NOMO-1 treated with DMSO at 0.1 percent for 48 hours (cell line): ENCODE results near the gene GPC6.

ENCODE experiments used
- DNase-seq: peaks from one replicate; lab custom pipeline; 2025; ENCODE audit not compliant: unreplicated experiment; lab: John Stamatoyannopoulos, UW

The GPC6 gene

GRCh38 chr13:93670866-93671265 lies 444.3 kb downstream of the GPC6 start:
- no peak for DNase-seq

DNA sequence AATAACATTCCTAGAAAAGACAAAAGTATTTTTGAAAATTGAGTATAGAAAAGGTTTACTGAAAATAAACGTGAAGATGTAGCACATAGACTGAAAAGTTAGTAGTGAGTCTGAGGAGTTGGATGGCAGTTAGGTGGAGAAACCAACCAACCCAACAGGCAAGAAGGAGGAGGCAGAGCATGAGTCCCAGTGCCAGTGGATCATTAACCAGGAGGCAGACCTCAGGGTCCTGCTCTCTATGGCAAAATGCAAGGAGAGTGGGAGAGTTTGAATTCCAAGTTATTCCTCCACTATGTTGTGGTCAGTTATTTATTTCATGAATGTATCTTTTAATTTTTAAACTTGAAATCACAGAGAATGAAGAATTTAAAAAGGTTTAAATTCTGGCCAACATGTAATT lies 446.4 kb downstream of the GPC6 start:
- DNase-seq = no peak

DNA sequence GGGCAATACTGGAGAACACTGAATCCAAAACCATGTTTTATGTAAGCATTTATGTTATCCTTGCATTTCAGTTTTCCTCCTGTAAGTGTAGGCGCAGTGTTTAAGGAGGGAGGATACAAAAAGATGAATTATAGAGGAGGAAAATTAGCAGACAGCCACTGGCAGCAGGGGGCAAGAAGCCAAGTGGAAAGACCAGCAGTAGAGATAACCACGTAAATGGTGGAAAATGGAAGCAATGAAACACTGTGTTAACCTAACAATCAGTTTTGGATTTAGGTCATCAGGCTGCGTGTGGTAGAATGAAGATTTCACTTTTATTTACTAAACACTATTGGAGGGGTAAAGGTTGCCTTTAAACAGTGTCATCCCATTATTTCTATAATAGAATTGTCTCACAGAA lies 447.3 kb downstream of the GPC6 start:
- DNase-seq = no peak

DNA sequence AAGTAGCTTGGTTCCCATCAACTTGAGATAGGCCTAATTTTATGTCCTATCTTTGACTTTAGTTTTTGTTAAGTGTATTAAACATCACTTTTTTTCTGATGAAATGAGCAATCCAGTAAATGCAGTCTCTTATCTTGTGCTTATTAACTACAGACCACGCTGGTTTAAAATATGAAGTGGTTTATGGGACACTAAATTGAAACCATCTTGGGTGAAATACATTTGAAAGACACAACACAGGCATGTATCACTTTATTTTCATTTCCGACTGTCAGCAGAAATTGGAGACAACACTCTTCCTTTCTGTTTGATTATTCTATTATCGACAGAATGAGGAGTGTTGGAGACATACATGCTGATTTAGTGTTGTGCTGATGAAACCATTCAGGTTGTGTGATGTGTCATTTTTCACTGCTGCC lies 447.7 kb downstream of the GPC6 start:
- DNase-seq = no peak

- no peak for DNase-seq
Measured at GRCh38 chr13:93680329-93680728, 453.7 kb downstream of the GPC6 start.

DNA sequence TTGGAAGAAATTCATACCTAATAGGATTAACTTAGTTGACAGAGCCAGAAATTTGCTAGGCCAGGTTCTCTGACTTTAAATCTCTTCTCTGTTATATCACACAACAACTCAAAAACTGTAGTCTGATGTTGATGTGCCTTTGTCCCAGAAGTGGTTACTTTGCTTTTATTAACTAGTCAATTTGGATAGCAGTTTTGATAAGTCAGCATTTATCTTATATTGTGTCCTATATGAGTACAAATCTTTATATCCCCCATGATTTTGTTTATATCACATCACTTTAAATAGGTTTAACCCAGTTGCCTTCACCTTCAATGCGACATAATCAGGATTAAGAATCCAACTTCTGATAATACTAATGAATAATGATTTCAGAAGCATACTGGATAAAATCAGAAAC lies 459.3 kb downstream of the GPC6 start:
- DNase-seq = no peak

- no peak for DNase-seq
Measured at GRCh38 chr13:93686399-93686798, 459.8 kb downstream of the GPC6 start.

DNA sequence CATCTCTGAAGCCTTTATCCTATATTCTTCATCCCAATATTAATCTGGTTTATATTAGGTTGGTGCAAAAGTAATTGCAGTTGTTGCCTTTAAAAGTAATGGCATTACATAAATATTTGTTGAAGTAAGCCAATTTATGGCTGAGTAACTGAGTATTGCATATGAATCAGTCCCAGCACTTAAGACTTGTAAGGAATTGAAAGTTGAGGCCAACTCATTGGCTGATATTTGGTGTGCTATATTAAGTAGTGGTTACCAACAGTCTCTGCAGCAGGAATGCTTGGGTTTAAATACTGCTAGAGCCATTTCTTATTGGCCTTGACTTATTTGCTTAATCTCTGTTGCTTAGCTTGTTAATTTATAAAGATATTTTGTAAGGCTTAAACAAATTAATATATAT lies 460.7 kb downstream of the GPC6 start:
- no peak for DNase-seq

- no peak for DNase-seq
Measured at GRCh38 chr13:93689333-93689732, 462.7 kb downstream of the GPC6 start.

DNA sequence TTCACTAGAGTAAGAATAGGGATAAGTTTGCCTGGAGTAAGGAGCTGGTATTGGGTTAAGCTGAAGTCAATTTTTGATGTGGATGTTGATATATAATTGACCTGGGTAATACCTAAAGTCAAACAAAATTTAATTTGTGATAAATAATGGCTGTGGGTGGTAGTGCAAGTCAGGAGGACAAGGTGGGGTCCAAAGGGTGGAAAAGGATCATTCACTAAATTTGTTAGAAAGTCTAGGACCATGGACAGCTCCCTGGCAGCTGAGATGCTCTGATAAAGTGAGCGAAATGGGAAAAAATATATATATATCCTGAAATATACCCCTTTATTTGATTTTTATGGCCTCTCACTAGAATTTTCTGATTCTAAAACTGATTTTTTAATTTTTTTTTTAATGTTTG lies 463.5 kb downstream of the GPC6 start:
- DNase-seq = no peak

GRCh38 chr13:93698016-93698613 lies 471.5 kb downstream of the GPC6 start:
- no peak for DNase-seq

DNA sequence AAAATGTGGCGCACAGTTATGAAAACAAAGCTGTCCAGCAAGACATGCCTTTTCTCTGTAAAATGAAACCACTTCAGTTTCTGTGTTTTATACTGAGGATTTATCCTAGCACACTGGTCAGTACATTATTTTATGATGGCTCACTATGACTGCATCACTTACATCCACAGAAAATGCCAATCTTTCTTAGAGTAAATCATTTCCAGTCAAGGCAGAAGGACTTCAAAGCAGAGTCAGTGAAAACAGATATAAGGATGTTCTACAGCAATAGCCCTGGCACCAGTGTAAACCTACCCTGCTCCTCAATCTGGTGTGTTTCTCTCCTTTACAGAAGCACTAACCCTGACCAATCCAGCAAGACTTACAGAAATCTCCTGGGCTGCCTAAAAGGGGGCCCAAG lies 473.5 kb downstream of the GPC6 start:
- no peak for DNase-seq

GRCh38 chr13:93708308-93709075 lies 481.9 kb downstream of the GPC6 start:
- DNase-seq = no peak

DNA sequence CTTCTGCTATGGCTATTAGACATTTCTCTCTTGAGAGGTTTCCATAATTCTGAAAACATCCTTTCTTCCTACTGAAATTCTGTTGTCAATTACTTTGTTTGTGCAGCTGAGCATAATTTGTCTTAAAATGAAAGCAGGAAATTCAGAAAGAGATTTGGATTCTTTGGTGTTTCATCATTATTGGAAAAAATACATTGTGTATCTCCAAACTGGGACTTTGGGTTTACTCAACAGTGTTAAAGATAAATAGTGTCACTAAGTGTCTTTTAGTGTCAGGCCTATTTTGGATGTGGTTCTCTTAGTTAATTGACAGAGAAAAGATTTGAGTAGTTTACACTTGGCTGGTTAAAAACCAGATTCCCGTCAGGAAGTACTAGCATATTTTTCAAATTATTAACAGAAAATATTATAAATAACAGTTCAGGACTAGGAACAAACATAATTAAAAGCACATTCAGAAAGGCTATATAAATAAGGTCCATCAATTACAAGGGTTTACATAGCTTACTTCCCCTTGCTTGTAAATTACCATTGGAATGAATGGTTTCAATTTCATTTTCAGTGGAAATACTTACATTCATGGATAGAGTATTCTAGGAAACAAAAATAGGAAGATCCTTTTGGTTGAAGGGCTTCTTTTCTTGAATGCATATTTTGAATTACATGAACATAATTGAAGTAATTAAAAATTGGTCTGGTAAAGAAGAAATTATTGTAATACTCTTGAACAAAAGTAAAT lies 483.1 kb downstream of the GPC6 start:
- no peak for DNase-seq

DNA sequence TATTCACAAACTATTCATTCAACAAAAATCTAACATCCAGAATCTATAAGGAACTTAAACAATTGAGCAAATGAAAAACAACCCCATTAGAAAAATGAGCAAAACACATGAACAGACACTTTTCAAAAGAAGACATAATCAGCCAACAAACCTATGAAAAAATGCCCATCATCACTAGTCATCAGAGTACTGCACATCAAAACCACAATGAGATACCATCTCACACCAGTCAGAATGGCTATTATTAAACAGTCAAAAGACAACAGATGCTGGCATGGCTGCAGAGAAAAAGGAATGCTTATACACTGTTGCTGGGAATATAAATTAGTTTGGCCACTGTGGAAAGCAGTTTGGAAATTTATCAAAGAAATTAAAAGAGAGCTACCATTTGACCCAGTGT lies 487.6 kb downstream of the GPC6 start:
- no peak for DNase-seq

- no peak for DNase-seq
Measured at GRCh38 chr13:93715866-93716265, 489.3 kb downstream of the GPC6 start.

DNA sequence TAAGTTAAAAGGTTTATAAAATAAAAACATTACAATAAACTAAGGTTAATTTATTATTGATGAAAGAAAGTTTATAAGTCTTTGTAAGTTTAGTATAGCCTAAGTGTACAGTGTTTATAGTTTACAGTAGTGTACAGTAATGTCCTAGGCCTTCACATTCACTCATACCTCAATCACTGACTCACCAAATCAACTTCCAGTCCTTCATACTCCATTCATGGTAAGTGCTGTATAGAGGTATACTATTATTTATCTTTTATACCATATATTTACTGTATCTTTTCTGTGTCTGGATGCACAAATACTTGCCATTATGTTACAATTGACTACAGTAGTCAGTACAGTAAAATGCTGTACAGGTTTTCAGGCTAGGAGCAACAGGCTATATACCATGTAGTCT lies 490.0 kb downstream of the GPC6 start:
- DNase-seq = no peak

DNA sequence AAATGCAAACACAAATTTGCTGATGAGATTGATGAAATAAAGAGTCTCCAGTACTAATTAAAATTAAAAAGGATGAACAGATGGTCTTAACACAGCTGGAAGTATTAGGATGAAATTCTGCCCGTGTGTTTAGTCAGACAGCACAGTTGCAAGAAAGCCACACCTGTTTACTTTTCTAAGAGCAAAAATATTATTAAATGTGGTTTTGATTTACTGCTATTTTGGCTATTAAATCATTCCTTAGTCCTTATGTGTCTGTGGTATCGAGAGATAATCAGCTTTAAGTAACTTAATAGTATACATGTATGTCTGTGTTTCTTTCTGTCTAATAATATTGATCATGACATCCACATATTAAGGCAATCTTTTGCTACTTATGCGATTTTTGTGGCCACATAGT lies 494.9 kb downstream of the GPC6 start:
- no peak for DNase-seq

- DNase-seq = no peak
Measured at GRCh38 chr13:93723316-93723715, 496.7 kb downstream of the GPC6 start.

- no peak for DNase-seq
Measured at GRCh38 chr13:93724187-93724586, 497.6 kb downstream of the GPC6 start.

GRCh38 chr13:93726173-93726957 lies 499.8 kb downstream of the GPC6 start:
- no peak for DNase-seq
